ENCODE measurements around the gene PURA.

GRCh38 chr5:140125637-140126036 is 11.7 kb downstream of the PURA start, which contains the start of gene IGIP:
- TF ChIP-seq CTCF (IDR thresholded peaks at IDR 0.05; ENCODE audit: insufficient read depth, low read depth, low read length), result no peak
- no peak for TF ChIP-seq EZH2 (IDR thresholded peaks at IDR 0.05; ENCODE audit: insufficient read depth, low read length)
